Activated naive CD8-positive, alpha-beta T cell treated with anti-CD3 and anti-CD28 coated beads, Interleukin-2, amount 50 U/mL, for 24 hours (primary cell): ENCODE data around the gene GAS7.
A peak's percentile ranks its signal among the peaks of the same experiment; 100 is the strongest.

Source experiments
- ATAC-seq: fragments of 150-1000 bp; cut with Tn5 transposase; one replicate; pipeline ENCODE4 v1.10.0; 2021
- DNase-seq: peaks from one replicate; pipeline ENCODE4 v3.0.0; 2021
- H3K27ac Mint-ChIP-seq: one replicate; pipeline ENCODE4 v1.8.0; 2021; ENCODE audit warnings: mild to moderate bottlenecking, mixed read lengths
- H3K27me3 Mint-ChIP-seq: one replicate; pipeline ENCODE4 v1.8.0; 2021; ENCODE audit warnings: mixed read lengths
- H3K36me3 Mint-ChIP-seq: one replicate; pipeline ENCODE4 v1.8.0; 2021; ENCODE audit warnings: low read depth, mixed read lengths
- H3K4me1 Mint-ChIP-seq: one replicate; pipeline ENCODE4 v1.8.0; 2021; ENCODE audit warnings: mixed read lengths
- H3K4me3 Mint-ChIP-seq: one replicate; pipeline ENCODE4 v1.8.0; 2021; ENCODE audit warnings: mild to moderate bottlenecking, moderate library complexity, mixed read lengths
- H3K9me3 Mint-ChIP-seq: one replicate; pipeline ENCODE4 v1.8.0; 2021; ENCODE audit warnings: mixed read lengths

Gene GAS7

DNA sequence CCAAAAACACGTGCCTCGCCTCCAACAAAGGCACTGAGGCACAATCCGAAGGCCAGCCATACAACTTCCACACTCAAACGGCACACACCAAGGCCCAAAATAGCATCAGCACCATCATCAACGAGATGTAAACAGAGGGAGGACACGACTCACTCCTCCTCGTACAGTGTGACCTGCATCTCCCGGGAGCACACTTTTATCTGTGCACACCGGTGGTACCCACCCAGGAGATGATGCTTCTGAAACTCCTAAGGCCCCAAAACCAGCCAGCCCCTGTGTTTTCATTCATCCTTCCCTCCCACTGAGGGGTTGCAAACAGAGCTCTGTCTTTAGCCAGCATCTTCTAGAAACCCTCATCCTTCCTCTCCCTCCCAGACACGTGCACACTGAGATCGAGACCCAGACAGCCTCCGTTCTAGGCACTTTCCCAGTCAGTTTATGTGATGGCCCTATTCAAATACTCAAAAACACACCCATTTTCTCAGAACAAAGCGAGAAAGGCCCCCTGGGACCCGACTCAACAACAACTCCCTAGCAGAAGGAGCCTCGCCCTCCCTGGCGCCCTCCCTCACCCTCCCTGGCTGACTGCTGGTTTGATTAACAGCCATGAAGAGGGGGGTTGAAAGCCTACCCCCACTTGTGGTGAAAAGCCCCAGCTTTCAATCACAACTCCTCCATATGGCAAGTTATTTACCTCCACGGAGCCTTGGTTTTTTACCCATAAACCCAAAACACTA, 76.3 kb downstream of the GAS7 start:
- peak; percentile 26 for ATAC-seq

GRCh38 chr17:10120749-10121148, 77.7 kb downstream of the GAS7 start:
- ATAC-seq (no peak), DNase-seq (no peak)
- peaks cover 64% of the 10 kb centered on the region for H3K4me1 Mint-ChIP-seq
- H3K27me3 Mint-ChIP-seq, result no peaks in the 10 kb centered on the region
- H3K4me3 Mint-ChIP-seq, result no peak overlapping the region
- no peaks in the 10 kb centered on the region for H3K9me3 Mint-ChIP-seq
- no peaks in the 10 kb centered on the region for H3K36me3 Mint-ChIP-seq
- no peak overlapping the region for H3K27ac Mint-ChIP-seq

More for the DNA sequence above, 76.3 kb downstream of the GAS7 start:
- peak overlapping the region; percentile 26 for H3K27ac Mint-ChIP-seq
- no peak for DNase-seq
- H3K9me3 Mint-ChIP-seq, result peaks cover 4% of the 10 kb centered on the region
- no peak overlapping the region for H3K4me3 Mint-ChIP-seq
- peaks cover 4% of the 10 kb centered on the region for H3K27me3 Mint-ChIP-seq
- no peaks in the 10 kb centered on the region for H3K36me3 Mint-ChIP-seq
- H3K4me1 Mint-ChIP-seq, result peaks cover 60% of the 10 kb centered on the region

DNA sequence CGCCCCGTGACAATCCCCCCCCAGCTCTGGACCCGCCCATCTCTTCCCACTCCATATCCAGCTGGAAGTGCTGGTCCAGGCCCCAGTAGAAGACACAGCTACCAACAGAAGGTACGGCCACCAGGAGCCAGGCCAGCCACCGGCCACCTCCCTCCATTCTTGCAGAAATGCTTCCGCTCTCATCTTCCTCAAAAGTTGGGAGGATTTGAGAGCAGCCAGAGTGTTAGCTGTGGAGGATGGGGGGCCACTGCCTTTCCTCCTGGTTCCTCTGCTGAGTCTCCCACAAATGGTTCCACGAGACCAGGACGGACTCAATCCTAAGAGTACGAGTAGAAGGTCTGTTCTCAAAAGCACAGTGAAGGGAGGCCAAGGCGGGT, 78.3 kb downstream of the GAS7 start:
- no peak overlapping the region for H3K4me3 Mint-ChIP-seq
- H3K4me1 Mint-ChIP-seq, result peaks cover 70% of the 10 kb centered on the region
- H3K27ac Mint-ChIP-seq, result peak overlapping the region; percentile 50
- no peaks in the 10 kb centered on the region for H3K36me3 Mint-ChIP-seq
- H3K9me3 Mint-ChIP-seq, result no peaks in the 10 kb centered on the region
- DNase-seq (no peak), ATAC-seq (no peak)
- H3K27me3 Mint-ChIP-seq, result no peaks in the 10 kb centered on the region

DNA sequence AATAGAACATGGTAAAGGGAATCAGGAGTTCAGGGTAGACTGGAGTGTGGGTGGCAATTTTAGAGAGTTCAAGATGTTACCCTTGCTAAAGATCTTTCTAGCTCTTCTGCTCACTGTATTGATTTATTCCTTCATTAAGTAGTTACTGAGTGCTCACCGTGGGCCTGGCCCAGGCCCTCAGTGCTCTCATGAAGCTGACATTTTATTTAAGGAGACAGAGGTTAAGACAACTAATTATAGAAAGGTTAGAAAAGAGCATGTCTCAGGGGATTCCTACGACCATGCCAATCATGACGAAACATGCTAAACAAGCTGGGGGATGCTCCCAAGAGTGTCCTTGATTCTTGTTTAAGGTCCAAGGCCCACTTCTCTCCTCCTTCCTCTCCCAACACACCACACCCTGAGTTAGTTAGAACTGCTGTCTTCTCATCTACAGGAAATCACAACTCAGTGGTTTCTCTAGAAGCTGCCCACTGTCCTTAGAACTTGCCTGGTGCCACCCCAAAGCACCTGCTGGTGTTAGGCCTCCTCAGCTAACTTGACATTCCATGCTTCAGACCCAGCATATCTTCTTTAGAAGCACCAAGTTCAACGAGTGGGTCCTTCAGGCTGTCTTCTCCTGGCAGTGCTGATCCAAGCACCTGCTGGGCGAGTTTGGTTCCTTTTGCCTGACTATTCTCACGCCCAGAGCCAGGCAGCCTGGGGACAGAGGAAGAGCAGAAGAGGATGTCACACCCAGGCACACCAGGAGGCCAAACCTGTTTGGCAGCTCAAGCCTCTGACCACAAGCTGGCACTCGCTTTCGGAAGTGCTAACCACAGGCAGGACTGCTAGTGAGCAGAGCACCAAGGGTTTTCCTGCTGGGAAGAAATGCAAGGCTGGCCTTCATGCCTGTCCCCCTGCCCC, 79.0 kb downstream of the GAS7 start:
- peak; percentile 29 for DNase-seq

GRCh38 chr17:10118788-10119130, 79.6 kb downstream of the GAS7 start:
- Mint-ChIP-seq H3K27ac (peak overlapping the region; percentile 50), H3K9me3 (no peaks in the 10 kb centered on the region), H3K4me3 (no peak overlapping the region), H3K4me1 (peaks cover 84% of the 10 kb centered on the region), H3K36me3 (no peaks in the 10 kb centered on the region), H3K27me3 (peaks cover 2% of the 10 kb centered on the region)
- no peak for DNase-seq
- ATAC-seq, result no peak

More for the DNA sequence above, 79.0 kb downstream of the GAS7 start:
- H3K27me3 Mint-ChIP-seq, result peaks cover 1% of the 10 kb centered on the region
- no peaks in the 10 kb centered on the region for H3K9me3 Mint-ChIP-seq
- H3K4me1 Mint-ChIP-seq, result peaks cover 77% of the 10 kb centered on the region
- no peak overlapping the region for H3K4me3 Mint-ChIP-seq
- peak overlapping the region; percentile 50 for H3K27ac Mint-ChIP-seq
- peak; percentile 9 for ATAC-seq
- no peaks in the 10 kb centered on the region for H3K36me3 Mint-ChIP-seq

DNA sequence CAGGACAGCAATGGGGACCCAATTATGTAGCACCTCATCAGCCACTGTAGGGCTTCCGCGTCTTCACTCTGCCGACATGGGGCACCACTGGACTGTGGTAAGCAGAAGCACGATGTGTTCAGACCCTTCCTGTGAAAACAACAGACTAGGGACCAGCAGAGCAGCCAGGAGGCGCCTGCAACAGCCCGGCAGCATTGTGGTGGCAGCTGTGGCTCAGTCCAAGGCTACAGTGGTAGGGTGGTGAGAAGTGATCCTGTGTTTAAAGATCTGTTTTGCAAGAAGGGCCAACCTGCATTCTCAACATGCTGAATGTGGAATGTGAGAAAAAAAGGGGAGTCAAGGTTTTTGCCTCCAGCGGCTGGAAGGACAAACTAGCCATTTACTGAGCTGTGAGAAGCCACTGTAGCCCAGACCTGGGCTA, 80.8 kb downstream of the GAS7 start:
- peak overlapping the region; percentile 15 for H3K27ac Mint-ChIP-seq
- H3K9me3 Mint-ChIP-seq, result no peaks in the 10 kb centered on the region
- peaks cover 94% of the 10 kb centered on the region for H3K4me1 Mint-ChIP-seq
- H3K36me3 Mint-ChIP-seq, result no peaks in the 10 kb centered on the region
- H3K27me3 Mint-ChIP-seq, result peaks cover 2% of the 10 kb centered on the region
- ATAC-seq, result no peak
- H3K4me3 Mint-ChIP-seq, result no peak overlapping the region
- DNase-seq, result peak; percentile 18

GRCh38 chr17:10116753-10117420, 81.5 kb downstream of the GAS7 start:
- ATAC-seq (no peak), DNase-seq (no peak)
- Mint-ChIP-seq H3K4me1 (peaks cover 90% of the 10 kb centered on the region), H3K4me3 (no peak overlapping the region), H3K27me3 (peaks cover 2% of the 10 kb centered on the region), H3K9me3 (no peaks in the 10 kb centered on the region), H3K36me3 (no peaks in the 10 kb centered on the region), H3K27ac (peak overlapping the region; percentile 15)

GRCh38 chr17:10116267-10116666, 82.1 kb downstream of the GAS7 start:
- Mint-ChIP-seq H3K4me1 (peaks cover 84% of the 10 kb centered on the region), H3K9me3 (no peaks in the 10 kb centered on the region), H3K27ac (no peak overlapping the region), H3K36me3 (no peaks in the 10 kb centered on the region), H3K4me3 (no peak overlapping the region), H3K27me3 (peaks cover 2% of the 10 kb centered on the region)
- DNase-seq (no peak), ATAC-seq (no peak)

DNA sequence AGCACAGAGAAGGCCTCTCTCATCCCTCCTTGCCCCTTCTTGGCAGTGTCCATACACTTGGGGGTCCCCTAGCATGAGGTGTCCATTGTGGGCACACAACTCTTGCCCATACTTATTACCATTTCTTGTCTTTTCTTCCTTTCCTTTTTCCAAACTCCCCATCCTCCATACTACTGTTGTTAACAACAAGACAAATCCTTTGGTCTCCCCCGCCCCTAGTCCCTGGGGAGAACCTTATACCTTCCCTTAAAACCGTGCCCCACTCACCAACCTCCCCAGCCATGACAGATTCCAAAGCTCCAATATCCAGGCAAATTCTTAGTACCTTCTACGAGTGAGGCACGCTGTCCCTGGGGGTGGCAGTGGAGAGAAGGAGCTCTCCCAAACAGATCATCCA, 82.9 kb downstream of the GAS7 start:
- Mint-ChIP-seq H3K4me3 (no peak overlapping the region), H3K4me1 (peaks cover 79% of the 10 kb centered on the region), H3K27ac (peak overlapping the region; percentile 2), H3K36me3 (no peaks in the 10 kb centered on the region), H3K27me3 (peaks cover 2% of the 10 kb centered on the region), H3K9me3 (no peaks in the 10 kb centered on the region)
- DNase-seq (no peak), ATAC-seq (no peak)

DNA sequence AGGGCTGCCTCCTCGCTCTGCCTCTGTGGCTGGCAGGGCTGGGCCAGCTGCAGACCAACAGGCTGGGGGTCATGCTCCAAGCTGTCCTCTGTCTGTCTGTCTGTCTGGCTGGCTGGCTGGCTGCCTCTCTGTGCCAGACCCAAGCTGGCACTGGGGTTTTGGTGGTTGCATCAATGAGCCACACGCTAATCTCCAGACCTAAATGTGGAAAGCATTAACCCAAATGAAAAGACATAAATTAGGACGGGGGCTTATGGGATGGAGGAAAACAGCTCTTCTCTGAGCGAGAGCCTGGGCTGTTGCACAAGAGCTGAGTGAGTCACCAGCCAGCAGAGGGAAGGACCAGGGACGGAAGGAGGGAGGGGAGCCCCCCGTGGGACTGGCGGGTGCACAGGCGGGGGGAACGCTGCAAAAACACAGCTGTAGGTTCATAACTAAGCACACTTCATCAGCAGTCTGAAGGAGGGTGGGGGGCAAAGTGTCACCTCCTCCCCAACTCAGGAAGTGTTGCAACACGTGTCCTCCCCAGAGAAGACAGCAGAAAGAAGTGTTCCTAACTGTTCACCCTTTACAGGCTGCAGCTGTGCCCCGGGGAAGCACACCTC, 83.4 kb downstream of the GAS7 start:
- no peaks in the 10 kb centered on the region for H3K36me3 Mint-ChIP-seq
- peak overlapping the region; percentile 57 for H3K4me3 Mint-ChIP-seq
- peaks cover 74% of the 10 kb centered on the region for H3K4me1 Mint-ChIP-seq
- peaks cover 2% of the 10 kb centered on the region for H3K27me3 Mint-ChIP-seq
- no peaks in the 10 kb centered on the region for H3K9me3 Mint-ChIP-seq
- peak; percentile 85 for ATAC-seq
- H3K27ac Mint-ChIP-seq, result peak overlapping the region; percentile 80
- peak; percentile 76 for DNase-seq

- H3K27me3 Mint-ChIP-seq, result peaks cover 2% of the 10 kb centered on the region
- H3K36me3 Mint-ChIP-seq, result no peaks in the 10 kb centered on the region
- no peak for DNase-seq
- no peak overlapping the region for H3K4me3 Mint-ChIP-seq
- H3K9me3 Mint-ChIP-seq, result no peaks in the 10 kb centered on the region
- ATAC-seq, result no peak
- H3K4me1 Mint-ChIP-seq, result peaks cover 55% of the 10 kb centered on the region
- no peak overlapping the region for H3K27ac Mint-ChIP-seq
These were observed 85.4 kb downstream of the GAS7 start for GRCh38 chr17:10112962-10113361.

GRCh38 chr17:10111907-10112452, 86.4 kb downstream of the GAS7 start:
- Mint-ChIP-seq H3K4me1 (peaks cover 45% of the 10 kb centered on the region), H3K4me3 (no peak overlapping the region), H3K27ac (peak overlapping the region; percentile 47), H3K36me3 (no peaks in the 10 kb centered on the region), H3K9me3 (no peaks in the 10 kb centered on the region), H3K27me3 (peaks cover 2% of the 10 kb centered on the region)
- ATAC-seq (no peak), DNase-seq (no peak)

- no peaks in the 10 kb centered on the region for H3K9me3 Mint-ChIP-seq
- ATAC-seq (no peak), DNase-seq (no peak)
- H3K4me1 Mint-ChIP-seq, result peaks cover 21% of the 10 kb centered on the region
- no peak overlapping the region for H3K27ac Mint-ChIP-seq
- H3K36me3 Mint-ChIP-seq, result no peaks in the 10 kb centered on the region
- no peak overlapping the region for H3K4me3 Mint-ChIP-seq
- peaks cover 5% of the 10 kb centered on the region for H3K27me3 Mint-ChIP-seq
These were observed 89.3 kb downstream of the GAS7 start for GRCh38 chr17:10109146-10109545.
